AG04449 (cell line): Measurements from ENCODE around the gene ASPSCR1.

ENCODE experiments used
- CTCF ChIA-PET: fragments of 350-600 bp; formaldehyde crosslinking; extraction: SDS; loops from one replicate; lab custom pipeline; 2021; ENCODE audit warnings: antibody characterized with exemption; lab: Yijun Ruan, JAX
- POLR2A ChIA-PET: fragments of 400-600, 350-600 bp; formaldehyde crosslinking; extraction: SDS; loops from one replicate; lab custom pipeline; 2020; ENCODE audit warnings: antibody characterized with exemption, inconsistent platforms; lab: Yijun Ruan, JAX
- DNase-seq: peaks from one replicate; pipeline ENCODE4 v3.0.0-alpha.2; 2010; ENCODE audit warnings: low read depth, low spot score
- H3K4me3 ChIP-seq: 2 replicates; pipeline ENCODE4 v1.5.1; 2011; ENCODE audit warnings: low read depth, mild to moderate bottlenecking, control low read depth, low read length
- CTCF ChIP-seq: IDR thresholded peaks from one replicate; pipeline ENCODE4 v1.5.1; 2011; ENCODE audit warnings: mild to moderate bottlenecking, moderate library complexity, low read length, control low read depth, inconsistent platforms; ENCODE audit not compliant: insufficient read depth; ENCODE audit errors: missing control alignments

ASPSCR1 gene

GRCh38 chr17:82000803-82001570 is 23.6 kb downstream of the ASPSCR1 start:
- no peak for DNase-seq
- TF ChIP-seq CTCF = no peak
- no peak overlapping the region for H3K4me3 ChIP-seq
- CTCF ChIA-PET = no interaction called here
- POLR2A ChIA-PET = no interaction called here

DNA sequence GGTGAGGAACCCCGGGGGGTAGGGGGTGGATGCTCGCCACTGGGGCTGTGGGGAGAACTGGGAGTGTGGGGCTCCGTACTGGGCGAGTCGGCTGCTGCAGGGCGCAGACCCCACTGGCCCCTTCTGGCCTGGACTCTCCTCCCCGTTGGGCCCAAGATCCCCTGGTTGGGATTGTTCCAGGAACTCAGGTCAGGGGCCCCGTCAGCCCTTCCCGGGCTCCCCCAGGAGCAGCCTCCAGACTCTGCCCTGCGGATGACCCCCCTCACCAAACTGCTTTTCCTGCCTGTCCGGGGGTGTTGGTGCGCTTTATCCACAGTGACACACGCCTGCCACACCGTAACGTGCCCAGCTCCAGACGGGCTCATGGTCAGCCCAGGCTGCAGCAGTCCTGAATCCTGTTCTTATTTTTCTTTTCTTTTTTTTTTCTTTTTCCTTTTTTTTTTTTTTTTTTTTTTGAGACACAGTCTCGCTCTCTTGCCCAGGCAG is 24.2 kb downstream of the ASPSCR1 start:
- DNase-seq = no peak
- no peak for TF ChIP-seq CTCF
- ChIA-PET CTCF (no interaction called here), POLR2A (no interaction called here)
- H3K4me3 ChIP-seq = no peak overlapping the region

DNA sequence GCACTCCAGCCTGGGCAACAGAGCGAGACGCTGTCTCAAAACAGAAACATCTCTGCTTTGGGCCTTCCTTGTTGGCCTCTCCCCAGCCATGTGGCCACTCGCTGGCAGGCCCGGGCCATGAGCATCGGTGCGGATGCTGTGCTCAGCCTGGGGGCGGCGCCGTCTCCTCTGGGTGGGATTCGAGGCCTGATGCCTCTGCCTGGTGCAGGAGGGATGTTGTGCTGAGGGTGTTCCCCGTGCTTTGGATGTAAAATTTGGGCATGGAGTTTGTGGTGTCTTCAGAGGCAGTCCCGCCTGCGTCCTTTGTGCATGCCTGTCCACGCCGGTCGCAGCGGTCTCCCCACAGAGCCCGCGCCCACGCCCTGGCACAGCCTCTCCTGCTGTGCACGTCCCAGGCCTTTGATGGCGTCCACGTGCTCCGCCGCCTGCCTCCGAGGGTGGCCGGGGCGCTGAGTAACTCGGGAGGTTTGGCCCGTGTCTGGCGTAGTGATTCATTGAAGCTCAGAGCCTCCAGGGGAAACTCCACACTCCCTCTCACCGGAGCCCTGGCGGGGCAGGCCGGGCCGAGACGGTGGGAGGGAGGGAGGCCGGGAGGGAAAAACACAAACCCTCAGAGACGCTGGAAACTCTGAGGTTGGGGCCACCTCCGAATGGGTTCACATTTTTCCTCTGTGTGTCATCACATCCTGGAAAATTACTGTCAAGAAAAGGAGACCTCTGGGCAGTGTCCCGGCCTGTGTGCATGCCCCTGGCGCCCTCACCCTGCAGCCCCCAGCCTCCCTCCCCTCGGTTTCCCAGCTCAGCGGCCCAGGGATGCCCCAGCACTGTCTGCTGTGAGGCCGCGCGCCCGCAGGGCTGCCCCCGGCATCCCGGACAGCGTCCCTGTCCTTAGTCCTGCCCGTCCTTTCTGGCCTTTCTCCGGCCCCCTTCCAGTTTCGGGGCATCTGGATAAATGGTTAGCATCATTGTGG is 26.3 kb downstream of the ASPSCR1 start:
- DNase-seq = peak; percentile 63
- no peak for TF ChIP-seq CTCF
- ChIA-PET CTCF (interaction anchor here (0.8 to 4.1 kb wide), 5 partner anchors 17 to 44 kb away, joined by 3 to 43 read pairs (median 9); partner anchors contain the start of genes CENPX, LRRC45 and NOTUM), POLR2A (interaction anchor here (0.6 to 1.3 kb wide), 3 partner anchors 9 to 19 kb away, joined by 3 to 4 read pairs (median 3); partner anchors contain the start of gene CENPX)
- no peak overlapping the region for H3K4me3 ChIP-seq

GRCh38 chr17:82004517-82005455 is 27.4 kb downstream of the ASPSCR1 start:
- no peak overlapping the region for H3K4me3 ChIP-seq
- TF ChIP-seq CTCF = no peak
- ChIA-PET POLR2A (interaction anchor here (1.3 kb wide), 1 partner anchor 8 kb away, joined by 4 read pairs; no protein-coding TSS in a partner anchor), CTCF (interaction anchor here (2.3 to 4.1 kb wide), 3 partner anchors 16 to 45 kb away, joined by 9 to 43 read pairs (median 11); partner anchors contain the start of genes CENPX and LRRC45)
- DNase-seq = no peak

DNA sequence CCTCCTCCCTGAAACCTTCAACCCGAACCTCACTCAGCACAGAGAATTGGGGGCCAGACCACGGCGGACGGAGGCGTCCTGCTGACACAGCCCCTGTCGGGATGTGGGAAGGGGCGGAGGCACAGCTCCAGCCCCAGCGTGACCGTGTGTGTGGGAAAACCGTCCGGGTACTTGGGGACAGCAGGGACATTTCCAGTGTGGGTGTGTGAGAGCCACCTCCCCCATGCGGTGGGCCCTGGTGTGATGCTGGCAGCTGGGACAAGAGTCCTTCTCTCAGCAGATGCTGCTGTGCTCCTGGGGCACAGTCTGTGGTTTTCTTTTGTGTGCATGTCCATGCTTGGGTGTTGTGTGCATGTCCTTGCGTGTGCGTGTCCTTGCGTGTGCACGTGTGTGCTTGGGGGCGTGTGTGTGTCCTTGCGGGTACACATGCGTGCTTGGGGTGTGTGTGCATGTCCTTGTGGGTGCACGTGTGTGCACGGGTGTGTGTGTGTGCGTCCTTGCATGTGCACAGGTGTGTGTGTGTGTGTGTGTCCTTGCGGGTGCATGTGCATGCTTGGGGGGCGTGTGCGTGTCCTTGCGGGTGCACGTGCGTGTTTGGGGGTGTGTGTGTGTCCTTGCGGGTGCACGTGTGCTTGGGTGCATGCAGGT is 28.4 kb downstream of the ASPSCR1 start:
- H3K4me3 ChIP-seq = no peak overlapping the region
- POLR2A ChIA-PET = no interaction called here
- DNase-seq = no peak
- no peak for TF ChIP-seq CTCF
- CTCF ChIA-PET = interaction anchor here (2.3 to 4.1 kb wide), 2 partner anchors 15 to 46 kb away, joined by 11 to 43 read pairs; partner anchors contain the start of genes CENPX and LRRC45
